ENCODE measurements around the gene SLC1A2. TPM values are rescaled to one million over a fixed set of nuclear protein-coding genes. Genes with fewer than 3 reads are reported as not detected.

Gene SLC1A2
- total RNA-seq, 4 donors from 2014 or later = 0.05 to 1.2 (median 0.54) TPM

DNA sequence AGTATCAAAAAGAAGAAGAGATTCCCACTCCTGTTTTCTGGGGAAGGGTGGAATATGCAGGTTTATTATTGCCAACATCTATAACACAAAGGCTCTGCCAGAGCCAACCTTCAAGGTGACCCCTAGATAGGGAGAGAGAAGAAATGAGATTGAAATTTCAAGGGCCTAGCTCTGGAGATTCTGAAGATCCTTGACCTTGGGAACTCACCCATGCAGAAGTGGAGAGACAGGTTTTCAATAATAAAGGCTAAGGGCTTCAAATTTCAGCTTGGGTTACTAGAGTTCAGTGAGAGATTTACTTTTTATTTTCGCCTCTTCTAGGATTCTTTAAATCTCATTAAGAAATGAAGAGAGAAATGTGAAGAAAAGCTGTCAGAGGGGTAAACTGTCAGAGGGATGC, 182.0 kb downstream of the SLC1A2 start:
- Histone ChIP-seq H3K4me3 (replicated peaks in 1 of 3) (no peak overlapping the region), H3K27ac (peak overlapping the region; percentile 81 to 96 (median 82)), H3K9me3 (no peaks in the 10 kb centered on the region), H3K27me3 (no peaks in the 10 kb centered on the region), H3K4me1 (peaks cover 60 to 61% of the 10 kb centered on the region in 2 donors), H3K36me3 (no peaks in the 10 kb centered on the region)
- WGBS, 2 donors = 27 to 31% methylated on average over 1 of the region's 1 CpG
- intact Hi-C loops (cut with DNase I) = loop anchor here (10.0 kb wide), 1 partner anchor 103 kb away; the partner anchor contains the start of gene CD44
- TF ChIP-seq CTCF (IDR thresholded peaks at IDR 0.05) = no peak
- TF ChIP-seq POLR2A (IDR thresholded peaks at IDR 0.05) = no peak
- DNase-seq = peak; percentile 65 to 67

- Histone ChIP-seq H3K4me1 (peaks cover 67 to 68% of the 10 kb centered on the region in 2 donors), H3K27ac (peak overlapping the region; percentile 81 to 96 (median 82)), H3K36me3 (no peaks in the 10 kb centered on the region), H3K9me3 (no peaks in the 10 kb centered on the region), H3K4me3 (replicated peaks in 1 of 3) (no peak overlapping the region), H3K27me3 (no peaks in the 10 kb centered on the region)
- no peak for TF ChIP-seq CTCF (IDR thresholded peaks at IDR 0.05)
- TF ChIP-seq POLR2A (IDR thresholded peaks at IDR 0.05) = no peak
- peak; percentile 45 to 62 for DNase-seq
- intact Hi-C loops (cut with DNase I) = loop anchor here (10.0 kb wide), 1 partner anchor 102 kb away; the partner anchor contains the start of gene CD44
- WGBS, 2 donors = 46 to 47% methylated on average over 5 of the region's 5 CpGs
Measured at GRCh38 chr11:35236667-35237003, 182.7 kb downstream of the SLC1A2 start.

- Histone ChIP-seq H3K9me3 (no peaks in the 10 kb centered on the region), H3K4me1 (peaks cover 72 to 73% of the 10 kb centered on the region in 2 donors), H3K36me3 (no peaks in the 10 kb centered on the region), H3K4me3 (replicated peaks in 1 of 3) (no peak overlapping the region), H3K27me3 (no peaks in the 10 kb centered on the region), H3K27ac (peak overlapping the region; percentile 81 to 96 (median 82))
- intact Hi-C loops (cut with DNase I) = loop anchor here (10.0 kb wide), 1 partner anchor 101 kb away; the partner anchor contains the start of gene CD44
- 82 to 86% methylated on average over 4 of the region's 4 CpGs for WGBS, 2 donors
- no peak for DNase-seq
- TF ChIP-seq CTCF (IDR thresholded peaks at IDR 0.05) (no peak), POLR2A (IDR thresholded peaks at IDR 0.05) (no peak)
Measured at GRCh38 chr11:35235936-35236666, 183.3 kb downstream of the SLC1A2 start.

GRCh38 chr11:35235498-35235897, 183.9 kb downstream of the SLC1A2 start:
- no peaks in the 10 kb centered on the region for H3K36me3 ChIP-seq
- peak overlapping the region; percentile 81 to 96 (median 82) for H3K27ac ChIP-seq
- 55 to 97% methylated on average over 1 of the region's 1 CpG for WGBS, 2 donors
- H3K9me3 ChIP-seq = no peaks in the 10 kb centered on the region
- H3K4me3 ChIP-seq (replicated peaks in 1 of 3) = no peak overlapping the region
- TF ChIP-seq CTCF (IDR thresholded peaks at IDR 0.05) (no peak), POLR2A (IDR thresholded peaks at IDR 0.05) (no peak)
- peaks cover 74 to 79% of the 10 kb centered on the region in 2 donors for H3K4me1 ChIP-seq
- no peaks in the 10 kb centered on the region for H3K27me3 ChIP-seq
- intact Hi-C loops (cut with DNase I) = loop anchor here (10.0 kb wide), 1 partner anchor 101 kb away; the partner anchor contains the start of gene CD44
- no peak for DNase-seq

DNA sequence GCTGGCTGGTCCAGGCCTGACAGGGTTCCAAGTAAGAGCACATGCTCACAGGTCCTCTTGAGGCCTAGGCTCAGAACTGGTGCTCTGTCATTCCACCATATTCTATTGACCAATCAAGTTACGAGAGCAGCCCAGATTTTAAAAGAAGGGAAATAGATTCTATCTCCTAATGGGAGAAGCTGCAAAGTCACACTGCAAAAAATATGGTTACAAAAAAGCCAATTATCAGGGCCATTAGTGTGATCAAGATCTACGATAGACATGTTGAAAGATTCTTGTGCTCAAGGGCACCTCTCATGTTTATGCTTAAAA, 184.2 kb downstream of the SLC1A2 start:
- TF ChIP-seq POLR2A (IDR thresholded peaks at IDR 0.05) = no peak
- no peak for TF ChIP-seq CTCF (IDR thresholded peaks at IDR 0.05)
- H3K4me1 ChIP-seq = peaks cover 78 to 83% of the 10 kb centered on the region in 2 donors
- intact Hi-C loops (cut with DNase I) = loop anchor here (10.0 kb wide), 1 partner anchor 100 kb away; the partner anchor contains the start of gene CD44
- peak overlapping the region; percentile 81 to 96 (median 82) for H3K27ac ChIP-seq
- H3K9me3 ChIP-seq = no peaks in the 10 kb centered on the region
- H3K36me3 ChIP-seq = no peaks in the 10 kb centered on the region
- WGBS, 2 donors = 94 to 96% methylated on average over 2 of the region's 2 CpGs
- H3K27me3 ChIP-seq = no peaks in the 10 kb centered on the region
- DNase-seq = no peak
- H3K4me3 ChIP-seq (replicated peaks in 1 of 3) = no peak overlapping the region

Measured in thyroid gland (tissue), 4 donors.